Thyroid gland (tissue), 4 donors: Measurements from ENCODE around the gene PTCH1. TPM values are rescaled to one million over a fixed set of nuclear protein-coding genes. Genes with fewer than 3 reads are reported as not detected.

Experiments
- DNase-seq, 2 donors: peaks; one replicate each; pipeline ENCODE4 v3.0.0-alpha.2; 2019
- H3K27ac ChIP-seq, 3 donors: fragments of 200-600 bp; sonication (generic); 1 replicate in 2 of 3; 2 replicates in 1 of 3; pipeline ENCODE4 v1.5.1; 2016 to 2019; ENCODE audit warnings: mild to moderate bottlenecking in 1 of 3, moderate library complexity in 1 of 3
- H3K27me3 ChIP-seq: fragments of 200-600 bp; sonication (generic); one replicate; pipeline ENCODE4 v1.5.1; 2019
- H3K36me3 ChIP-seq, 2 donors: fragments of 200-600 bp; sonication (generic); one replicate each; pipeline ENCODE4 v1.5.1; 2016 to 2019
- H3K4me1 ChIP-seq, 2 donors: fragments of 200-600 bp; sonication (generic); one replicate each; pipeline ENCODE4 v1.5.1; 2017 to 2019
- H3K4me3 ChIP-seq, 3 donors: fragments of 200-600 bp; sonication (generic); replicated peaks in 1 of 3; 1 replicate in 2 of 3; 2 replicates in 1 of 3; pipeline ENCODE4 v1.5.1; 2016; ENCODE audit warnings: mild to moderate bottlenecking in 1 of 3
- H3K9me3 ChIP-seq: fragments of 200-600 bp; sonication (generic); one replicate; pipeline ENCODE4 v1.5.1; 2017
- POLR2A ChIP-seq, 2 donors: fragments of 450-650 bp; IDR thresholded peaks; one replicate each; pipeline ENCODE4 v1.6.1; 2017; ENCODE audit warnings: antibody characterized with exemption in 2 of 2, mild to moderate bottlenecking in 2 of 2, moderate library complexity in 1 of 2
- WGBS, 2 donors: methylation state at CpG; one replicate each; pipeline ENCODE4 v1.1.5; 2017; 5-methylcytosine and 5-hydroxymethylcytosine counted together
- intact Hi-C: fragments of 100-400 bp; cut with DNase I; formaldehyde crosslinking; loops from one replicate; pipeline ENCODE4 v1.15.1; 2023
- total RNA-seq, 4 donors: library from RNA; depleted of rRNA; stranded (reverse); fragments of >200 nt; gene quantifications; one replicate each; pipeline ENCODE4 v1.2.3, GENCODE V29; 2016
- TF ChIP-seq, protein P1 (sequence below), 6 experiments: fragments of 200-600 bp in 3 of 6; fragments of 450-650 bp in 3 of 6; sonication (generic) in 3 of 6; IDR thresholded peaks; one replicate each; pipeline ENCODE4 v1.5.1; 2016 to 2019; ENCODE audit warnings: antibody characterized with exemption in 6 of 6, mild to moderate bottlenecking in 2 of 6, inconsistent platforms in 1 of 6, moderate library complexity in 1 of 6

The PTCH1 gene
- total RNA-seq, 4 donors from 2014 or later = 10.7 to 293 (median 16.3) TPM

DNA sequence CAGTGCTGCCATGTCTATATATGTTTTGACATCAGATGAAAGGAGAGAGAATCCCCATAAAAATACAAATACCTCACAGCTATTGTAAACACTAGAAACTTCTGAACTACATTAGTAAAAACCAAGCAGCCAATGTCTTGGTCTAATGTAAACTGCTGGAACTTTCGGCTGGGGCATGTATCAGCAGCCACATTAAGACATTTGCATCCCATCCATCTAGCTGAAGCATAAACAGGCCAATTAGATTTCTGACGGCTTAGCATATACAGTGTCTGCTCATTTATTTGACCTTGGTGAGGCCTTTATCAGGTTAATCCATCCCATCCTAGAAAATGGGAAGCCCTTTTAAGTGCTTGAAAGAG, 65.7 kb downstream of the PTCH1 start:
- Histone ChIP-seq H3K4me3 (no peak overlapping the region), H3K27ac (no peak overlapping the region), H3K9me3 (no peaks in the 10 kb centered on the region), H3K36me3 (peaks cover 48 to 55% of the 10 kb centered on the region in 2 donors), H3K4me1 (no peaks in the 10 kb centered on the region), H3K27me3 (no peaks in the 10 kb centered on the region)
- no peak for TF ChIP-seq POLR2A (IDR thresholded peaks at IDR 0.05)
- TF ChIP-seq, protein P1, sequence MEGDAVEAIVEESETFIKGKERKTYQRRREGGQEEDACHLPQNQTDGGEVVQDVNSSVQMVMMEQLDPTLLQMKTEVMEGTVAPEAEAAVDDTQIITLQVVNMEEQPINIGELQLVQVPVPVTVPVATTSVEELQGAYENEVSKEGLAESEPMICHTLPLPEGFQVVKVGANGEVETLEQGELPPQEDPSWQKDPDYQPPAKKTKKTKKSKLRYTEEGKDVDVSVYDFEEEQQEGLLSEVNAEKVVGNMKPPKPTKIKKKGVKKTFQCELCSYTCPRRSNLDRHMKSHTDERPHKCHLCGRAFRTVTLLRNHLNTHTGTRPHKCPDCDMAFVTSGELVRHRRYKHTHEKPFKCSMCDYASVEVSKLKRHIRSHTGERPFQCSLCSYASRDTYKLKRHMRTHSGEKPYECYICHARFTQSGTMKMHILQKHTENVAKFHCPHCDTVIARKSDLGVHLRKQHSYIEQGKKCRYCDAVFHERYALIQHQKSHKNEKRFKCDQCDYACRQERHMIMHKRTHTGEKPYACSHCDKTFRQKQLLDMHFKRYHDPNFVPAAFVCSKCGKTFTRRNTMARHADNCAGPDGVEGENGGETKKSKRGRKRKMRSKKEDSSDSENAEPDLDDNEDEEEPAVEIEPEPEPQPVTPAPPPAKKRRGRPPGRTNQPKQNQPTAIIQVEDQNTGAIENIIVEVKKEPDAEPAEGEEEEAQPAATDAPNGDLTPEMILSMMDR (IDR thresholded peaks at IDR 0.05) = no peak
- intact Hi-C loops = no loop called here
- no peak for DNase-seq
- WGBS, 2 donors = 84 to 92% methylated on average over 2 of the region's 2 CpGs

DNA sequence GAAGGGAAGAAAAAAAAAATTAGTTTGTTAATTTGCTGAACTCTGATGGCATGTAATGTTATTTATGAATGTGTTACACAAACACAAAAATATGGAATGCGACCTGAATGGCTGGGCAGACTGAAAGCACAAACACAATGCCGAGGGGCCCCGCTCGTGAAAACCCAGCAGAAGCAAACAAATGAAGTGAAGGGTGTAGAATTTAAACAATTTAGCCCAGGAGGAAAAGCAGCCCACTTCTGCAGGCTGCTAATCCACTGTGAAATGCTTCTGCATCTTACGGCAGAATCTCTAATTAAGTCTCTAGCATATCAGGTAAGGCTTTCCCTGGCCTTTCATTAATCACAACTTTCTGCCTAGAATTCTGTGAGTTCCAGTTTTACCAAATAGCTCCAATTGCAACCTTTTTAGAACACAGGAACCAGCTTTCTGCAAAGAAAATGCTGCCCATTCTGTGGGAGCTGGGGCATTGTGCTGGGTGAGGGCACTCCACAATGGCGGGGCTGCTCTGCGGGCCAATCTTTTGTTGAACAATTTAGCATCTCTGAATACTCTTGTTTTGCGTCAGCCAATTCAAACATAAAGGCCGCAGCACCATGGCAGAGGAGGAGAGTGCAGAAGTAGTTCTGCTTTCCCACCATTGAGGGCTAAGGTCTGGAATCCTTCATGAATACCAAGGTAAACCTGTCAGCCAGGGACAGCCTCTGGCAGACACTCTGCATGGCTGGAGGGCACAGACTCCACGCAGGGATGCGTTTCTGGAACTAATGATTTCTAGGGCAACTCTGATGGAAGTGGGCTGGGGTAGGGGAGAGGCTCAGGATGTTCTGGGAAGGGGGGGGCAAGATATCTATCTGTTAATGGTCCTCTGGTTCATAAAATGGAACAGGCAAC, 66.4 kb downstream of the PTCH1 start:
- no peak overlapping the region for H3K4me3 ChIP-seq
- H3K9me3 ChIP-seq = no peaks in the 10 kb centered on the region
- peaks cover 48 to 58% of the 10 kb centered on the region in 2 donors for H3K36me3 ChIP-seq
- no peaks in the 10 kb centered on the region for H3K27me3 ChIP-seq
- no peaks in the 10 kb centered on the region for H3K4me1 ChIP-seq
- no peak for DNase-seq
- no peak for TF ChIP-seq POLR2A (IDR thresholded peaks at IDR 0.05)
- TF ChIP-seq, protein P1 (IDR thresholded peaks at IDR 0.05) = no peak
- H3K27ac ChIP-seq = no peak overlapping the region
- WGBS, 2 donors = 92 to 95% methylated on average over 11 of the region's 11 CpGs
- intact Hi-C loops = no loop called here

DNA sequence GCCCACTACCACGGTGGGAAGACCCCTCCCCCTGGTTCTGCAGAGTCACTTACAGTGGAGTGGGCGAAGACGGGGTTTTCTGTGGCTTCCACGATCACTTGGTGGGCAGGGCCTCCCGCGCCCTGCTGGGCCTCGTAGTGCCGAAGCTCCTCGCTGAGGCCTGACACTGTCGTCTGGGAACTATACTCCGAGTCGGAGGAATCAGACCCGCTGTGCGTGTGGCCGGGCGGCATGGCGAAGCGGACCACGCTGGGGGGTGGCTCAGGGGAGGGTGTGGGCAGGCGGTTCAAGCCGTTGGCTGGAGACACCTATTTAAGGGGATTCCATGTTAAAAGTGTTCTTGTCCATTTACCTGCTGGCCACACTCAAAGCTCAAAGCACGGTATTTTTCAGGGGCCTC, 67.8 kb downstream of the PTCH1 start:
- Histone ChIP-seq H3K4me3 (no peak overlapping the region), H3K27ac (no peak overlapping the region), H3K27me3 (no peaks in the 10 kb centered on the region), H3K4me1 (no peaks in the 10 kb centered on the region), H3K36me3 (peaks cover 49 to 62% of the 10 kb centered on the region in 2 donors), H3K9me3 (no peaks in the 10 kb centered on the region)
- no peak for DNase-seq
- TF ChIP-seq, protein P1 (IDR thresholded peaks at IDR 0.05) = no peak
- no peak for TF ChIP-seq POLR2A (IDR thresholded peaks at IDR 0.05)
- intact Hi-C loops = no loop called here
- 92 to 94% methylated on average over 20 to 22 of the region's 22 CpGs for WGBS, 2 donors

DNA sequence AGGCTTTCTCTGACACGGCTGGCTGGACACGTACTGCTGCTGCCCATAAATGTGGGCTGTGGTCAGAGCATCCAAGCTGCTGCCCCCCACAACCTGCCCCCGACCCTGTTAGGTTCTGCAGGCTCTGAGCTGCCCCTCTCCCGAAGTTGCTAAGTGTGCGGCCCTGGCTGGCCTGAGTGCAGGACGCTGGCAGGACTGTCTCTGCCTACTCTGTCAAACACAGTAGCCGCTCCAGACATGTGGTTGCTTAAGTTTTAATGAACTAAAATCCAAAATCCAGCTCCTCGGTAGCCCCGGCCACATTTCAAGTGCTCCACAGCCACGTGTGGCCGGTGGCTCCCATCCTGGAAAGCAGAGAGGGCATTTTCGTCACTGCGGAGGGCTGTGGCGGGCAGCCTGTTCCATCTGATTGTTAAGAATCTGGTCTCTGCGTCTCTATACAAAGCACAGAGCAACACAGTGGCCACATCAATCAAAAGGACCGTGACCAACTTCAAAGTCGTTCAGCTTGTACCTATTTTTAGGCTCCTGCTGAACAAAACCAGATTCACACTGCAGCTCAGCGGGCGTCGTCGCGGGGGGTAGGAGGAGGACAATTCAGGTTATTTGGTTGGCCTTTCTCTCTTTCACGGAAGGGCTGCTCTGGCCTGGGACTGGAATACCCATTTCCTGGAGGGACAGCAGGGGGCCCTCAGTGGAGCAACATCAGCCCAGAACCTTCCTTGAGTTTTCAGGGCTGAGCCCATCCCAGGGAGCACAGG, 68.9 kb downstream of the PTCH1 start:
- H3K4me3 ChIP-seq = no peak overlapping the region
- no peaks in the 10 kb centered on the region for H3K27me3 ChIP-seq
- TF ChIP-seq, protein P1 (IDR thresholded peaks at IDR 0.05) = no peak
- TF ChIP-seq POLR2A (IDR thresholded peaks at IDR 0.05) = no peak
- no peaks in the 10 kb centered on the region for H3K4me1 ChIP-seq
- WGBS, 2 donors = 89 to 90% methylated on average over 19 to 23 of the region's 23 CpGs
- intact Hi-C loops = no loop called here
- no peak for DNase-seq
- no peak overlapping the region for H3K27ac ChIP-seq
- peaks cover 39 to 51% of the 10 kb centered on the region in 2 donors for H3K36me3 ChIP-seq
- H3K9me3 ChIP-seq = no peaks in the 10 kb centered on the region

DNA sequence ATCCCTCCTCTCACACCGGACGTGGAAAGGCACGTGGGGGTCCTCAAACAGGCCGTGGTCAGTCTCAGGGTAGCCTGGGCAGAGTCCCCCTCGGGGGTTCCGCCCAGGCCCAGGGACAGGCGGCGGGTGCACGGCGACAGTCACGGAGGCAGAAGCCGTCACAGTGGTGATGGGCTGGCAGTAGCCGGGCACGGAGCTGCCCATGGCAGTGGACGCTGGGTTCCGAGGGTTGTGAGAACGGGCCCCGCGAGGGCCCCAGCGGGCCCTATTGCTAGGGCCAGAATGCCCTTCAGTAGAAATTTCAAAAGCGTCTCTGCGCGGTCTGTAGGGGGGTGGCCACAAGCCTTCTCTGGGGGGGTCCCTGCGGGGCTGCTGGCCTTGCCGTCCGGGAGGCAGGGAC, 69.8 kb downstream of the PTCH1 start:
- peaks cover 38 to 48% of the 10 kb centered on the region in 2 donors for H3K36me3 ChIP-seq
- 97 to 98% methylated on average over 21 to 26 of the region's 26 CpGs for WGBS, 2 donors
- H3K9me3 ChIP-seq = no peaks in the 10 kb centered on the region
- no peaks in the 10 kb centered on the region for H3K4me1 ChIP-seq
- no peak overlapping the region for H3K27ac ChIP-seq
- no peaks in the 10 kb centered on the region for H3K27me3 ChIP-seq
- H3K4me3 ChIP-seq = no peak overlapping the region
- intact Hi-C loops = no loop called here
- DNase-seq = no peak
- no peak for TF ChIP-seq POLR2A (IDR thresholded peaks at IDR 0.05)
- TF ChIP-seq, protein P1 (IDR thresholded peaks at IDR 0.05) = no peak
